Heart left ventricle (tissue), 16 donors: ENCODE measurements around the gene ZZZ3. TPM values are rescaled to one million over a fixed set of nuclear protein-coding genes. Genes with fewer than 3 reads are reported as not detected.

Experiments
- ATAC-seq, 4 donors: fragments of 200-7000 bp; cut with Tn5 transposase; one replicate each; pipeline ENCODE4 v1.9.1; 2020 to 2022; ENCODE audit warnings: moderate library complexity in 4 of 4, mild to moderate bottlenecking in 3 of 4, moderate number of reproducible peaks in 1 of 4
- DNase-seq, 5 donors: peaks; one replicate each; pipeline ENCODE4 v3.0.0-alpha.2; 2020
- H3K27ac ChIP-seq, 12 donors: fragments of 200-600 bp; sonication (generic) in 4 of 12; one replicate each; pipeline versions ENCODE4 v1.5.0 to v1.8.0; 2016 to 2022; ENCODE audit warnings: mild to moderate bottlenecking in 2 of 12
- H3K27me3 ChIP-seq, 9 donors: fragments of 200-600 bp; sonication (generic) in 2 of 9; one replicate each; pipeline versions ENCODE4 v1.5.1 to v1.8.0; 2016 to 2022; ENCODE audit warnings: mild to moderate bottlenecking in 3 of 9
- H3K36me3 ChIP-seq, 9 donors: fragments of 200-600 bp; sonication (generic) in 2 of 9; one replicate each; pipeline versions ENCODE4 v1.5.0 to v1.8.0; 2018 to 2022; ENCODE audit warnings: mild to moderate bottlenecking in 2 of 9
- H3K4me1 ChIP-seq, 12 donors: fragments of 200-600 bp; sonication (generic) in 4 of 12; one replicate each; pipeline versions ENCODE4 v1.5.0 to v1.8.0; 2016 to 2022; ENCODE audit warnings: mild to moderate bottlenecking in 3 of 12
- H3K4me3 ChIP-seq, 12 donors: fragments of 200-600 bp; sonication (generic) in 4 of 12; one replicate each; pipeline versions ENCODE4 v1.5.0 to v1.8.0; 2017 to 2022; ENCODE audit warnings: mild to moderate bottlenecking in 9 of 12, moderate library complexity in 4 of 12
- H3K9me3 ChIP-seq, 12 donors: fragments of 200-600 bp; sonication (generic) in 4 of 12; one replicate each; pipeline versions ENCODE4 v1.5.0 to v1.8.0; 2016 to 2022; ENCODE audit warnings: mild to moderate bottlenecking in 1 of 12
- POLR2A ChIP-seq, 2 donors: fragments of 450-650 bp; IDR thresholded peaks; one replicate each; pipeline ENCODE4 v1.6.1; 2017; ENCODE audit warnings: antibody characterized with exemption in 2 of 2, mild to moderate bottlenecking in 2 of 2, moderate library complexity in 2 of 2
- WGBS, 4 donors: extraction: QIAGEN DNeasy Blood & Tissue Kit in 2 of 4; methylation state at CpG; one replicate each; pipeline versions ENCODE4 v1.1.5 to v1.1.7; 2013 to 2018; 5-methylcytosine and 5-hydroxymethylcytosine counted together
- intact Hi-C, 10 donors: fragments of 100-400 bp; cut with DNase I; formaldehyde crosslinking; loops; one replicate each; pipeline versions ENCODE4 v1.11.1 to v1.14.2; 2022
- polyA plus RNA-seq, 2 donors: library from polyadenylated mRNA; stranded (reverse); fragments of 200-250 nt; gene quantifications; one replicate each; pipeline ENCODE4 v1.2.3, GENCODE V29; 2013
- total RNA-seq, 9 donors: library from RNA; depleted of rRNA in 2 of 9; stranded (reverse); fragments of >200 nt in 2 of 9; fragmentation: NEBNext Ultra II Directional in 3 of 9; extraction: Animal tissue kit (Norgen Biotek cat#: 25700) in 3 of 9; gene quantifications; one replicate each; pipeline versions ENCODE4 v1.1.0 to v1.2.4, GENCODE V29; 2016 to 2023
- TF ChIP-seq, protein P1 (sequence below), 12 donors: fragments of 200-600 bp; sonication (generic) in 4 of 12; IDR thresholded peaks; one replicate each; pipeline versions ENCODE4 v1.5.0 to v1.8.0; 2018 to 2022; ENCODE audit warnings: antibody characterized with exemption in 12 of 12, mild to moderate bottlenecking in 5 of 12
- donor health status: ischemic (EF 13 %, LVEDD 7.1; RV severe dilation, severe dysfunction).
- donor health status: healthy with polysubstance abuse.
- donor health status: DM: no; HTN: yes; CAD: no.
- donor health status: DM: no; HTN: no; CAD: no.
- donor health status: ischemic (EF 25% LVEDD 6.9; RV normal size, moderate dysfunction).
- donor health status: ischemic (EF 25% LVEDD 5.7; RV mildly dilated, moderate dysfunction).
- donor health status: healthy.
- donor health status: DM: yes; HTN: yes; CAD: no.
- donor health status: ischemic (EF 35%, LVEDD 5.7; RV mildly dilated, moderate dysfunction).
- donor health status: nonischemic (EF 11% LVEDD 7.7; RV severe dilation, severe dysfunction).
- donor health status: DM: yes; HTN: yes; CAD: no.
- donor health status: PGD.
- donor health status: ischemic (EF 29% LVEDD 5.4; RV normal size, mild dysfunction).
- donor health status: nonischemic (EF 23%, LVEDD 6.1; RV moderate dilation, normal function).

Gene ZZZ3
- total and polyA plus RNA-seq, 11 donors: 7.0 to 45.1 (median 30.8) TPM

DNA sequence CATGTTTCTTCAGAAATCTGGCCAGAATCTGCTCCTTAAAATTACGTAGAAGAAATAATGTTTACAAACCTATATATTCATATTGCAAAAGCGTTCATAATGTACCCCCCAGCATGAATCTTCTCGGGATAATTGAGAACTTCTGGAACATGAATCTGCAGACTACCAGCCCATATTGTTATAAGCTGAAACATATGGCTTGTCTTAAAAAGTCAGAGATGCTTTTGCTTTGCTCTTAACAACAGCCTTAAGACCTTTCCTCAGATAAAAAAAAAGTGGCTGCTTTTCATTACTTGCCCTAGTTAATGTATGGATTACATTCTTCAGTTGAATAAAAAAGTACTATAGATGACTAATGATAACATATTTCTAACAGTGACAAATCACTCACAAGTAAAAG is 15.0 kb upstream of the ZZZ3 start:
- H3K27me3 ChIP-seq: no peaks in the 10 kb centered on the region
- no peaks in the 10 kb centered on the region for H3K4me1 ChIP-seq
- no peak overlapping the region for H3K27ac ChIP-seq
- 95 to 98% (median 97%) methylated on average over 3 of the region's 3 CpGs for WGBS, 4 donors
- ATAC-seq: no peak
- H3K36me3 ChIP-seq: peaks cover 0 to 84% (median 65%) of the 10 kb centered on the region in 9 donors
- H3K9me3 ChIP-seq: peaks cover 0 to 3% (median 0%) of the 10 kb centered on the region in 12 donors
- intact Hi-C loops: no loop called here
- no peak for TF ChIP-seq POLR2A (IDR thresholded peaks at IDR 0.05)
- TF ChIP-seq, protein P1, sequence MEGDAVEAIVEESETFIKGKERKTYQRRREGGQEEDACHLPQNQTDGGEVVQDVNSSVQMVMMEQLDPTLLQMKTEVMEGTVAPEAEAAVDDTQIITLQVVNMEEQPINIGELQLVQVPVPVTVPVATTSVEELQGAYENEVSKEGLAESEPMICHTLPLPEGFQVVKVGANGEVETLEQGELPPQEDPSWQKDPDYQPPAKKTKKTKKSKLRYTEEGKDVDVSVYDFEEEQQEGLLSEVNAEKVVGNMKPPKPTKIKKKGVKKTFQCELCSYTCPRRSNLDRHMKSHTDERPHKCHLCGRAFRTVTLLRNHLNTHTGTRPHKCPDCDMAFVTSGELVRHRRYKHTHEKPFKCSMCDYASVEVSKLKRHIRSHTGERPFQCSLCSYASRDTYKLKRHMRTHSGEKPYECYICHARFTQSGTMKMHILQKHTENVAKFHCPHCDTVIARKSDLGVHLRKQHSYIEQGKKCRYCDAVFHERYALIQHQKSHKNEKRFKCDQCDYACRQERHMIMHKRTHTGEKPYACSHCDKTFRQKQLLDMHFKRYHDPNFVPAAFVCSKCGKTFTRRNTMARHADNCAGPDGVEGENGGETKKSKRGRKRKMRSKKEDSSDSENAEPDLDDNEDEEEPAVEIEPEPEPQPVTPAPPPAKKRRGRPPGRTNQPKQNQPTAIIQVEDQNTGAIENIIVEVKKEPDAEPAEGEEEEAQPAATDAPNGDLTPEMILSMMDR (IDR thresholded peaks at IDR 0.05): no peak
- H3K4me3 ChIP-seq: no peak overlapping the region
- DNase-seq: no peak

DNA sequence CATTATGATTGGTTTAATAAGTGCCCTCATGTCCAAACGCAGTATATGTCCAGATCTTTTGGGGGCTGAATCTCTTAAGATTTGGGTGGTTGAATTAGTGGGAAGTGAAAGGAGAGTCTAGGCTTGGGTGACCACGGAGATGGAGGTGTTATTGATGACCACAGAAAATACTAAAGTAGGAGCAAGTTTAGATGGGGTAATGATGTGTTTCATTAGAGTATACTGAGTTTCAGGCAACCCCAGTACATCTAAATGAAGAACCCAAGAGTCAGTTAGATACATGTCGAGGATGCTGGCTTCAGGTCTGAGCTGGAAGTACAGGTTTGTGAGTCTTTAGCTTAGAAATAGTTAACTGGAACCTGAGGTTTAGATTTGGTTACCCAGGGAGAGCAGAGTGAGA is 6.5 kb upstream of the ZZZ3 start:
- Histone ChIP-seq H3K27ac (no peak overlapping the region), H3K36me3 (peaks cover 0 to 30% (median 16%) of the 10 kb centered on the region in 9 donors), H3K9me3 (no peaks in the 10 kb centered on the region), H3K4me3 (no peak overlapping the region), H3K27me3 (no peaks in the 10 kb centered on the region), H3K4me1 (peaks cover 0 to 10% (median 6%) of the 10 kb centered on the region in 12 donors)
- TF ChIP-seq, protein P1 (IDR thresholded peaks at IDR 0.05): no peak
- no peak for TF ChIP-seq POLR2A (IDR thresholded peaks at IDR 0.05)
- no peak for ATAC-seq
- 89 to 93% (median 93%) methylated on average over 3 of the region's 3 CpGs for WGBS, 4 donors
- DNase-seq: no peak
- intact Hi-C loops: loop anchor here in 6 of 10 donors (10.0 kb wide), 5 partner anchors 104 to 544 kb away; no protein-coding TSS in a partner anchor

DNA sequence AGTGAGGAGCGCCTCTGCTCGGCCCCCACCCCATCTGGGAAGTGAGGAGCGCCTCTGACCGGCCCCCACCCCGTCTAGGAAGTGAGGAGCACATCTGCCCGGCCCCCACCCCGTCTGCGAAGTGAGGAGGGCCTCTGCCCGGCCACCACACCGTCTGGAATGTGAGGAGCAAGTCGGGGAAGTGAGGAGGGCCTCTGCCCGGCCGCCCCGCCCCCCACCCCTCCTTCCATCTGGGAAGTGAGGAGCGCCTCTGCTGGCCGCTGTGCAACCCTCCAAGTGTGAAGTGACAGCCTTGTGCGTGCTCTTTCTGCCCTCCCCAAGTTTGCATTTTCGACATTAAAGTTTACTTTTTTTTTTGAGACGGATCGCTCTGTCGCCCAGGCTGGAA is 5.1 kb upstream of the ZZZ3 start:
- H3K36me3 ChIP-seq: peaks cover 0 to 18% (median 8%) of the 10 kb centered on the region in 9 donors
- H3K27me3 ChIP-seq: no peaks in the 10 kb centered on the region
- ATAC-seq (no peak), DNase-seq (peak in 2 of 5 donors; percentile 19 to 44)
- TF ChIP-seq, protein P1 (IDR thresholded peaks at IDR 0.05): peak in 3 of 12 donors; percentile 19 to 43 (median 24)
- no peak for TF ChIP-seq POLR2A (IDR thresholded peaks at IDR 0.05)
- no peaks in the 10 kb centered on the region for H3K9me3 ChIP-seq
- WGBS, 4 donors: 30 to 63% (median 41%) methylated on average over 14 to 21 of the region's 21 CpGs
- peak overlapping the region in 9 of 12 donors; percentile 5 to 56 (median 32) for H3K4me3 ChIP-seq
- H3K27ac ChIP-seq: no peak overlapping the region
- intact Hi-C loops: loop anchor here in 6 of 10 donors (10.0 kb wide), 5 partner anchors 103 to 543 kb away; no protein-coding TSS in a partner anchor
- H3K4me1 ChIP-seq: peaks cover 0 to 14% (median 9%) of the 10 kb centered on the region in 12 donors

DNA sequence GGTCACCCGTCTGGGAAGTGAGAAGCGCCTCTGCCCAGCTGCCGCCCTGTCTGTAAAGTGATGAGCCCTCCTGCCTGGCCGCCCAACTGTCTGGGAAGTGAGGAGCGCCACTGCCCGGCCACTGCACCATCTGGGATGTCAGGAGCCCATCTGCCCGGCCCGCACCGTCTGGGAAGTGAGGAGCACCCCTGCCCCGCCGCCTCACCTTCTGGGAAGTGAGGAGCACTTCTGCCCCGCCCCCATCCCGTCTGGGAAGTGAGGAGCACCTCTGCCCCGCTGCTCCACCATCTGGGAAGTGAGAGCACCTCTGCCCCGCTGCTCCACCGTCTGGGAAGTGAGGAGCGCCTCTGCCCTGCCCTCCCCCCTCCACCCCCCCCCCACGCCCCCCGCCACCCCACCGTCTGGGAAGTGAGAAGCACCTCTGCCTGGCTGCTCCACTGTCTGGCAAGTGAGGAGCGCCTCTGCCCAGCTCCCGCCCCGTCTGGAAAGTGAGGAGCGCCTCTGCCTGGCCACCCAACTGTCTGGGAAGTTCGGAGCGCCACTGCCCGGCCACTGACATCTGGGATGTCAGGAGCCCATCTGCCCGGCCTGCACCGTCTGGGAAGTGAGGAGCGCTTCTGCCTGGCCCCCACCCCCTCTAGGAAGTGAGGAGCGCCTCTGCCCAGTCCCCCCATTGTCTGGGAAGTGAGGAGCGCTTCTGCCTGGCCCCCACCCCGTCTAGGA is 4.5 kb upstream of the ZZZ3 start:
- Histone ChIP-seq H3K36me3 (peaks cover 0 to 14% (median 4%) of the 10 kb centered on the region in 9 donors), H3K4me1 (peaks cover 0 to 14% (median 9%) of the 10 kb centered on the region in 12 donors), H3K27me3 (no peaks in the 10 kb centered on the region), H3K27ac (no peak overlapping the region), H3K9me3 (no peaks in the 10 kb centered on the region), H3K4me3 (no peak overlapping the region)
- 87 to 92% (median 90%) methylated on average over 14 to 33 of the region's 33 CpGs for WGBS, 4 donors
- DNase-seq (peak in 3 of 5 donors; percentile 16 to 67 (median 37)), ATAC-seq (no peak)
- TF ChIP-seq POLR2A (IDR thresholded peaks at IDR 0.05): no peak
- TF ChIP-seq, protein P1 (IDR thresholded peaks at IDR 0.05): no peak
- intact Hi-C loops: loop anchor here in 6 of 10 donors (10.0 kb wide), 5 partner anchors 102 to 542 kb away; no protein-coding TSS in a partner anchor
